ENCODE results near the gene SRP14.
"Not testable (repeated sequence)": the region's sequence is repeated elsewhere in the genome, so short reads cannot be mapped to it uniquely, and the experiment has no call there.

The SRP14 gene

DNA sequence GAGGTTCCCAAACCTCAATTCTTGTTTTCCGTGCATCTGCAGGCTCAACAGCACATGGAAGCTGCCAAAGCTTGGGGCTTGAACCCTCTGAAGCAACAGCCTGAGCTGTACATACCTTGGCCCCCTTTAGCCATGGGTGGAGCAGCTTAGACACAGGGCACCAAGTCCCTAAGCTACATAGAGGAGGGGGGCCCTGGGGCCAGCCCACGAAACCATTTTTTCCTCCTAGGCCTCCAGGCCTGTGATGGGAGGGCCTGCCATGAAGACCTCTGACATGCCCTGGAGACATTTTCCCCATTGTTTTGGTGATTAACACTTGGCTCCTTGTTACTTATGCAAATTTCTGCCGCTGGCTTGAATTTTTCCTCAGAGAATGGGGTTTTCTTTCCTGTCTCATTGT is 24.6 kb downstream of the SRP14 start:
- DNase-seq (ENCODE audit: low spot score in 2 of 2), result no peak
- no peaks in the 10 kb centered on the region for H3K4me1 Mint-ChIP-seq
- H3K27ac Mint-ChIP-seq (ENCODE audit: low read depth), result no peak overlapping the region
- H3K9me3 Mint-ChIP-seq, result peaks cover 6% of the 10 kb centered on the region
- H3K4me3 Mint-ChIP-seq, result no peak overlapping the region
- ATAC-seq (replicated peaks; ENCODE audit: extremely low read depth, poor library complexity, severe bottlenecking), result no peak
- no peaks in the 10 kb centered on the region for H3K27me3 Mint-ChIP-seq
- peaks cover 12% of the 10 kb centered on the region for H3K36me3 Mint-ChIP-seq (ENCODE audit: insufficient read depth)

DNA sequence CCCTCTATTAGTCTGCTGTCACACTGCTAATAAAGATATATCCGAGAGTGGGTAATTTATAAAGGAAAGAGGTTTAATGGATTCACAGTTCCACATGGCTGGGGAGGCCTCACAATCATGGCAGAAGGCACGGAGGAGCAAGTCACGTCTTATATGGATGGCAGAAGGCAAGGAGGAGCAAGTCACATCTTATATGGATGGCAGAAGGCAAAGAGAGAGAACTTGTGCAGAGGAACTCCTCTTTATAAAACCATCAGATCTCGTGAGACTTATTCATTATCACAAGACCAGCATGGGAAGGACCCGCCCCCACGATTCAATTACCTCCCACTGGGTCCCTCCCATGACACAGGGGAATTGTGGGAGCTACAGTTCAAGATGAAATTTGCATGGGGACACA is 25.6 kb downstream of the SRP14 start:
- peaks cover 16% of the 10 kb centered on the region for H3K36me3 Mint-ChIP-seq (ENCODE audit: insufficient read depth)
- not testable (repeated sequence) for DNase-seq (ENCODE audit: low spot score in 2 of 2); H3K9me3 Mint-ChIP-seq; H3K4me1 Mint-ChIP-seq; H3K27ac Mint-ChIP-seq (ENCODE audit: low read depth); H3K27me3 Mint-ChIP-seq; ATAC-seq (replicated peaks; ENCODE audit: extremely low read depth, poor library complexity, severe bottlenecking); H3K4me3 Mint-ChIP-seq

DNA sequence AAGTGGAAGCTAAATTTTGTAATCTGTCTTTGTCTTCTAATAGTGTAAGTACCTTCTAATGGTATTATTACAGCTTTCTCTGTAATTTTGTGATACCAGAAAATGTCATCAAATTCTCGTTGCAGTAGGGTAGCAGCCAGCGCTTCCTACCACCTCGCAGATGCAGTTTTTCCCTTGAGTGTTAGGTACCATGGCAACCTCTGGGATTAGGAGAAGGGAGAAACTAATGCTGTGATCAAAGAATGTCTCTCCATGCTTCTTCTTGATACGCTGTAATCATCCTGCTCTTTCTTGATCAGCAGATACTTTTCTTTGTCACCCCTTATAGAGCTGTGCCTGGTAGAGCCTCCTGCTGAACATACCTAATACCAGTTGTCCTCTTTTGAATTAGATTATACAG is 27.7 kb downstream of the SRP14 start:
- Mint-ChIP-seq H3K27me3 (no peaks in the 10 kb centered on the region), H3K4me1 (no peaks in the 10 kb centered on the region), H3K9me3 (peaks cover 6% of the 10 kb centered on the region), H3K4me3 (no peak overlapping the region), H3K36me3 (ENCODE audit: insufficient read depth) (peaks cover 21% of the 10 kb centered on the region), H3K27ac (ENCODE audit: low read depth) (no peak overlapping the region)
- ATAC-seq (replicated peaks; ENCODE audit: extremely low read depth, poor library complexity, severe bottlenecking) (no peak), DNase-seq (ENCODE audit: low spot score in 2 of 2) (no peak)

DNA sequence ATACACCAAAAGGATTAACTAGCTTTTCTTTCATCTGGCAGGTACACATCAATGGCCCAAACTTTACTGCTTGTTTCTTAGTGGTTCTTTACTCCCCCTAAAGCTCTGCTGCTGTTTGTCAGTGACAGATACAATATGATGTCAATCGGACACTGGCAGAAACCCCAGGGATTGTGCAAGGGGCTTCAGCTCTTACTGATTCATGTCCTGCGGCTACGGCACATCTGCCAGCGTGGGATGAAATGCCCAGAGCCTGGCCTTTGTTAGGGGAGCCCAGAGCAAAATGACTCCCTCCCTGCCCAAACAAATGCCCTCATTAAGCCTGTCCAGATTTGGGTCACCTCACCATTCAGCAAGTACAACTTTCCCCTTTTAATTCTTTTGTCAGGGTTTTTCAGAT is 28.3 kb downstream of the SRP14 start:
- no peak for DNase-seq (ENCODE audit: low spot score in 2 of 2)
- H3K4me1 Mint-ChIP-seq, result no peaks in the 10 kb centered on the region
- no peak for ATAC-seq (replicated peaks; ENCODE audit: extremely low read depth, poor library complexity, severe bottlenecking)
- no peak overlapping the region for H3K4me3 Mint-ChIP-seq
- H3K27ac Mint-ChIP-seq (ENCODE audit: low read depth), result no peak overlapping the region
- H3K27me3 Mint-ChIP-seq, result no peaks in the 10 kb centered on the region
- peaks cover 25% of the 10 kb centered on the region for H3K36me3 Mint-ChIP-seq (ENCODE audit: insufficient read depth)
- peaks cover 6% of the 10 kb centered on the region for H3K9me3 Mint-ChIP-seq

DNA sequence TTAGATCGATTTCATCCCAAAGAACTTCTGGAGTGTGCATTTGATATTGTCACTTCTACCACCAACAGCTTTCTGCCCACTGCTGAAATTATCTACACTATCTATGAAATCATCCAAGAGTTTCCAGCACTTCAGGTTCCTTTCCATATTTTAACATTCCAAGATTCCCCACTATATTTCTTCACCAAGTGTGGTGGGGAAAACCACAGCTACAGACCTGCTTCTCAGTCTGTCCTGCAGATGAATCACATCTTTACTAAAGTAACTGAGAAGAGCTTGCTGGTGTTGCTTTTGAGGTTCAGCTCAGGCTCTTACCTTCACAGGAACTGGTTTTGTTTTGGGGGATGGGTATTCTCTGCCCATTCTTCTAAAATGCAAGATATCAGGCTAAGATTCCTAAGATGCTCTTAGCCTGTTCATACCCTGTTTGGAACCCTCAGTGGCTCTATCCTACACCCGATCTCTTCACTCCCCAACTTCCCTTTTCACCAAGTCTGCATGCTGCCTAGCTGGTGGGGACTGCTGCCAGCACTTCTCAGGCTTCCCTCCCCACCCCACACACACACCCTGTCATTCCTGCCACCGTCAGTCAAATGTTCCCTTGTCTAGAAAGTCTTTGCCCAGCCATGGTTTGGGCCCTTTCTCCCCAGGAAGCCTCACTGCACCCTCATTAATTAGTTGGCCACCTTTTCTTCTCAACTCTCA is 30.8 kb downstream of the SRP14 start:
- H3K4me1 Mint-ChIP-seq, result no peaks in the 10 kb centered on the region
- no peak overlapping the region for H3K4me3 Mint-ChIP-seq
- H3K27ac Mint-ChIP-seq (ENCODE audit: low read depth), result no peak overlapping the region
- DNase-seq (ENCODE audit: low spot score in 2 of 2) (no peak), ATAC-seq (replicated peaks; ENCODE audit: extremely low read depth, poor library complexity, severe bottlenecking) (no peak)
- H3K9me3 Mint-ChIP-seq, result no peaks in the 10 kb centered on the region
- peaks cover 30% of the 10 kb centered on the region for H3K36me3 Mint-ChIP-seq (ENCODE audit: insufficient read depth)
- H3K27me3 Mint-ChIP-seq, result no peaks in the 10 kb centered on the region

DNA sequence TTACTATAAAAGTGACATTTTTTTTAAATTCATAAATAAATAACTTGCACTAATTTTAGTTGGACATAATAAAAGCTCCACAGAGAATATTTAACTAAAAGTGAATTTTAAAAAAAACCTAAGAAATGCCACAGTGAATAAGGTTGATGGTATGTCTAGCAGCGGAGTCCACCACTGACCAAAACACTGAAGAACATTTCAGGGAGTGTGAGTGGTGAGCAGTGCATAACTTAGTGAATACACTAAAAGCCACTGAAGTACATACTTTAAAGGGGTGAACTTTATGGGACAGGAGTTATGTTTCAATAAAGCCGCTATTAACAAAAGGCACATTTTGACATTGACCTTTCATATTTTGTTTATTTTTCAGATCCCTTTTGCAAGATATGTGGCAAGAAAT is 32.3 kb downstream of the SRP14 start:
- Mint-ChIP-seq H3K27ac (ENCODE audit: low read depth) (no peak overlapping the region), H3K36me3 (ENCODE audit: insufficient read depth) (peaks cover 23% of the 10 kb centered on the region), H3K4me3 (no peak overlapping the region), H3K27me3 (no peaks in the 10 kb centered on the region), H3K4me1 (no peaks in the 10 kb centered on the region), H3K9me3 (no peaks in the 10 kb centered on the region)
- ATAC-seq (replicated peaks; ENCODE audit: extremely low read depth, poor library complexity, severe bottlenecking) (no peak), DNase-seq (ENCODE audit: low spot score in 2 of 2) (no peak)

DNA sequence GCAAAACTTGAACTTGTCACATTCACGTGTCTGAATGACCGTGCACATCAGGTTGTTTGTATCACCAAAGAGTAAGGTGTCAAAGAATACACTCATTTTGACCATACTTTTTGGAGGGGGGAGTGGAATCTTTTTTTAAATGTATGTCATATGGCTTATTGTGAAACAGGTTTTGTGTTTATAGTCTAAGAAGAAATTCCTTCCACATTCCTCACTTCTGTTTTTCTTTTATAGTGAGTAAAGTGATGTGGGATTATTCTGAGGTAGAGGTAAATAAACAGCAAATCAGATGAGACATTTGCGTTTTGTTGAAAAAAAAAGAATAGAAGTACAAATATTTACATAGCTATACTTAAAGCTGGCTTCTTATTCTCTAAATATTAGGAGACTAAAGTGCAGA is 33.0 kb downstream of the SRP14 start:
- H3K4me3 Mint-ChIP-seq, result no peak overlapping the region

DNA sequence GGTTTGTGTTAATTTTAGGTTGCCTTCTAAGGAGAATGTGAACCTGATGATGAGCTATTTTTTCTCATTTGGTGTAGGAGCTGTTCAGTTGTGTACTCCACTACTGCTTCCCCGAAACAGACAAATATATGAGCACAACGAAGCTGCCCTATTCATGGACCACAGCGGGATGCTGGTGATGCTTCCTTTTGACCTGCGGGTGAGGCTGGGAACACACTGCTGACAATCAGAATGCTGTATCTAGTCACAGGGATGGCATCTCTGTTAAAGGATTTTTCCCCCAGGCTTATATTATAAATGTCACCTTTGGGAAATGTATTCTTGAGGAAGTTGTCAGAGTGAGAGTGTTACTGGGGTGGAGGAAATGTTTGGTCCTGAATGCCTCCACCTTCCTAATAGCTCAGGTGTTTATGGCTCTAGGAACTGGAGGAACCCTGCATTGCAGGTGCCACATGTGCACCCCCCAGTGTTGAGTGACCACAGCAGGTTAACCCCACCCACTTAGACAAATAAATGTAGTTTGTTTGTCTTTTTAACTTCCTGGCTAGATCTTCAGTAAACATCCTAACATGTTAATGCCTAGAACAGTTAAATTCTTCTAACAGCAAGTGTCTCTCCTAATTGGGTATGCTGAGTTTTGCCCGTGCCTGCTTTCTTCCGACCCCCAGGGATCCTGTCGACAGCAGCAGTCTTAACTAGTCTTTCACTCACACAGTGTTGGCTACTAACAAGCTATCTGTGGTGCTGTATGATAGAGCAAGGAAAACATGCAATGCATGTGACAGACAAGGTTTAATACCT is 35.7 kb downstream of the SRP14 start:
- Mint-ChIP-seq H3K27ac (ENCODE audit: low read depth) (no peak overlapping the region), H3K9me3 (no peaks in the 10 kb centered on the region), H3K36me3 (ENCODE audit: insufficient read depth) (peaks cover 19% of the 10 kb centered on the region), H3K4me3 (no peak overlapping the region), H3K27me3 (no peaks in the 10 kb centered on the region), H3K4me1 (no peaks in the 10 kb centered on the region)
- ATAC-seq (replicated peaks; ENCODE audit: extremely low read depth, poor library complexity, severe bottlenecking) (no peak), DNase-seq (ENCODE audit: low spot score in 2 of 2) (no peak)

More for the DNA sequence above, 33.0 kb downstream of the SRP14 start:
- Mint-ChIP-seq H3K27me3 (no peaks in the 10 kb centered on the region), H3K9me3 (no peaks in the 10 kb centered on the region), H3K4me1 (no peaks in the 10 kb centered on the region), H3K27ac (ENCODE audit: low read depth) (no peak overlapping the region), H3K36me3 (ENCODE audit: insufficient read depth) (peaks cover 23% of the 10 kb centered on the region)
- DNase-seq (ENCODE audit: low spot score in 2 of 2), result no peak
- no peak for ATAC-seq (replicated peaks; ENCODE audit: extremely low read depth, poor library complexity, severe bottlenecking)

DNA sequence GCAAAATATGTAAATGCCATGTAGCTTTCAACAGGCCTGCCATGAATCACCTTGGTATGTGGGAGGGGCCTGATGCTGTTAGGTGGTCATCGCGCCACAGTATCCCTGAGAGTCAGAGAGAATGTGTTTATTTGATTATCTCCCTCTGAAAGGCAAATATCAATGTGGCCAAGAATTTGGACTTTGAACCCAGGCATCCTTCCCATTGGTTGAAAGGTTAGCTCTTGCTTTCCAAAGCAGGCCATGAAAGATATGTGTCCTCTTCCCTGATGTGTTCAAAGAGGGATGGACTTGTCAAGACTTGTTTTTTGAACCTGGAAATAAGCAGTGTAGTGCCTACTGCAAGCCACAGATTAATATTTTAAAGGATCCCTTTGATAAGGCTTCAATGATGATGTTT is 36.7 kb downstream of the SRP14 start:
- Mint-ChIP-seq H3K4me3 (no peak overlapping the region), H3K36me3 (ENCODE audit: insufficient read depth) (peaks cover 16% of the 10 kb centered on the region), H3K9me3 (no peaks in the 10 kb centered on the region), H3K4me1 (no peaks in the 10 kb centered on the region), H3K27me3 (no peaks in the 10 kb centered on the region), H3K27ac (ENCODE audit: low read depth) (no peak overlapping the region)
- DNase-seq (ENCODE audit: low spot score in 2 of 2) (no peak), ATAC-seq (replicated peaks; ENCODE audit: extremely low read depth, poor library complexity, severe bottlenecking) (no peak)

DNA sequence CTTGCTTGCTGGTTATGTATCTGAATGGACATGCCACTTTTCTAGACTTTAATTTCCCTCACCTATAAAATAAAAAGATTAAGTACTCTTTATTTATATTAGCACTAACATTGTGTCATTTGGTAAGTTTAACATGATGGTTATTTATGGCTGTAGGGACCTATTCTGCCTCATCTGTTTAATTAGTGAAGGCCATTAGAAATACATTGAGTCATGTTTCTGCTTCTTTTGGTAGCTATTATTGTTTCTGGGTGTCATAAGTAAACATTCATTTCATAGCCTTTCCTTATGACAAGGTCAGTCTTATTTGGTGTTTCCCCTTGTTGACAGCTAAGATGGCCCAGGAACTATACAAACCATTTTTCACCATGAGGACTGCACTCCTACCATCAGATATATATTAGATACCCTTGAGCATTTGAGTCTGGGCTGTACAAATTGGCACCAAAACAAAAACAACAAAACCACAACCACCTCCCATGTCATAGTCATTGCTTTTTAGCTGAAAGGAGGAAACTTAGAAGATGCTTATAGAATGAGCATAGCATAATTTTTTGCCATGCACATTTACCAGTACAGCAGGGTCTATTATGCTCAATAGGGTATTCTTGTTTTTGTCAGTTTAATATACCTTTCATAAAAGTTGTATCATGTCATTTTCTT is 39.3 kb downstream of the SRP14 start:
- no peaks in the 10 kb centered on the region for H3K27me3 Mint-ChIP-seq
- H3K4me1 Mint-ChIP-seq, result no peaks in the 10 kb centered on the region
- ATAC-seq (replicated peaks; ENCODE audit: extremely low read depth, poor library complexity, severe bottlenecking) (no peak), DNase-seq (ENCODE audit: low spot score in 2 of 2) (no peak)
- H3K36me3 Mint-ChIP-seq (ENCODE audit: insufficient read depth), result peaks cover 13% of the 10 kb centered on the region
- no peak overlapping the region for H3K27ac Mint-ChIP-seq (ENCODE audit: low read depth)
- no peak overlapping the region for H3K4me3 Mint-ChIP-seq
- H3K9me3 Mint-ChIP-seq, result no peaks in the 10 kb centered on the region

DNA sequence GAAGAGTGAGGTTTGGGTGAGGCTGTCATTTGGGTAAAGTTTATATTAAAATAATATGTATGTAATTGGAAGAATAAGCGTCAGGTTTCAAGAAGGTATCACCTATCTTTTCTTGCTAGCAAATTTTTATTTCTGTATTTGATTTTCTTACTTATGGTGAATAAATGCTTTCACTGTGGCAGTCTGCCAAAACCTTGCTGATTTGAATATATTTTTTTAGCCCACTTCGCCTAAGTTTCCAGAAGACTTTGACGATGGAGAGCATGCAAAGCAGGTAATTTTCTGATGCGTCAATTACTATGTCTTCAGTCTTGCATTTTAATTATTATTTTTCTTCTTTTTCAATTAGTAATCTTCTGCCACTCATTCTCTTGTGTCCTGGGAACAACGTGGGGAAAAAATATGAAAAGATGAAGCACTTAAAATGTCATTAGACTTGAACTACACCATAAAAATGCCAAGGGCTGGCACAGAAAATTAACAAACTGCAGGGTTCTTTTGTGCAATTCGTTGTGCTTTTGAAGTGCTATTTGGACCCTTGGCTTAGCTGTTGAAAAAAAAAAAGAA is 40.4 kb downstream of the SRP14 start:
- Mint-ChIP-seq H3K4me3 (no peak overlapping the region), H3K9me3 (no peaks in the 10 kb centered on the region), H3K27ac (ENCODE audit: low read depth) (no peak overlapping the region), H3K4me1 (no peaks in the 10 kb centered on the region), H3K36me3 (ENCODE audit: insufficient read depth) (peaks cover 13% of the 10 kb centered on the region), H3K27me3 (no peaks in the 10 kb centered on the region)
- DNase-seq (ENCODE audit: low spot score in 2 of 2) (no peak), ATAC-seq (replicated peaks; ENCODE audit: extremely low read depth, poor library complexity, severe bottlenecking) (no peak)

DNA sequence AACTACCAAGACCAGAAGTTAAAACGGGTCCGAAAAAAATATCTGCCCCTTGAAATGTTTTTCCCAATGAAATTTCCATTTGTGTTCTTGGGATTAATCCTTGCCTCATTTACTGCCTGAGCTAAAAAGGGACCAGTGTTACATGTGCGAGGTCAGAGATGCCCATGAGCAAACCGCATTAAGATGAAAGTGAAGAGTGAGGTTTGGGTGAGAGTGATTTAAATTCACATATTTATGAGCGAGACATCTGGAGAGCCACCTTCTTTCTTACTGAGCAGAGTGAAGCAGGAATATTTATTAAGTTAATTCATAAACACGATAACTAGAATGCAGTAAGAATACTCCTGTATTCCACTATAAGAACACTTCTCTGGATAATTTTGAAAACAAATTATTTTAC is 41.3 kb downstream of the SRP14 start:
- Mint-ChIP-seq H3K27ac (ENCODE audit: low read depth) (no peak overlapping the region), H3K4me3 (no peak overlapping the region), H3K36me3 (ENCODE audit: insufficient read depth) (peaks cover 9% of the 10 kb centered on the region), H3K4me1 (no peaks in the 10 kb centered on the region), H3K27me3 (no peaks in the 10 kb centered on the region), H3K9me3 (no peaks in the 10 kb centered on the region)
- DNase-seq (ENCODE audit: low spot score in 2 of 2) (no peak), ATAC-seq (replicated peaks; ENCODE audit: extremely low read depth, poor library complexity, severe bottlenecking) (no peak)
